Forelimb muscle (tissue), 1 donor: ENCODE results near the gene AGPAT3. TPM values are rescaled to one million over a fixed set of nuclear protein-coding genes. Genes with fewer than 3 reads are reported as not detected.
"Not testable (repeated sequence)": the region's sequence is repeated elsewhere in the genome, so short reads cannot be mapped to it uniquely, and the experiment has no call there.

Experiments used
- DNase-seq: peaks from one replicate; pipeline ENCODE4 v3.0.0-alpha.2; 2013; ENCODE audit warnings: low read depth
- polyA plus RNA-seq: library from polyadenylated mRNA; unstranded; fragments of 120-200 nt; gene quantifications from one replicate; pipeline ENCODE4 v1.2.1, GENCODE V29; 2013; ENCODE audit not compliant: insufficient read length

The AGPAT3 gene, protein sequence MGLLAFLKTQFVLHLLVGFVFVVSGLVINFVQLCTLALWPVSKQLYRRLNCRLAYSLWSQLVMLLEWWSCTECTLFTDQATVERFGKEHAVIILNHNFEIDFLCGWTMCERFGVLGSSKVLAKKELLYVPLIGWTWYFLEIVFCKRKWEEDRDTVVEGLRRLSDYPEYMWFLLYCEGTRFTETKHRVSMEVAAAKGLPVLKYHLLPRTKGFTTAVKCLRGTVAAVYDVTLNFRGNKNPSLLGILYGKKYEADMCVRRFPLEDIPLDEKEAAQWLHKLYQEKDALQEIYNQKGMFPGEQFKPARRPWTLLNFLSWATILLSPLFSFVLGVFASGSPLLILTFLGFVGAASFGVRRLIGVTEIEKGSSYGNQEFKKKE
- polyA plus RNA-seq = 27.0 TPM

DNA sequence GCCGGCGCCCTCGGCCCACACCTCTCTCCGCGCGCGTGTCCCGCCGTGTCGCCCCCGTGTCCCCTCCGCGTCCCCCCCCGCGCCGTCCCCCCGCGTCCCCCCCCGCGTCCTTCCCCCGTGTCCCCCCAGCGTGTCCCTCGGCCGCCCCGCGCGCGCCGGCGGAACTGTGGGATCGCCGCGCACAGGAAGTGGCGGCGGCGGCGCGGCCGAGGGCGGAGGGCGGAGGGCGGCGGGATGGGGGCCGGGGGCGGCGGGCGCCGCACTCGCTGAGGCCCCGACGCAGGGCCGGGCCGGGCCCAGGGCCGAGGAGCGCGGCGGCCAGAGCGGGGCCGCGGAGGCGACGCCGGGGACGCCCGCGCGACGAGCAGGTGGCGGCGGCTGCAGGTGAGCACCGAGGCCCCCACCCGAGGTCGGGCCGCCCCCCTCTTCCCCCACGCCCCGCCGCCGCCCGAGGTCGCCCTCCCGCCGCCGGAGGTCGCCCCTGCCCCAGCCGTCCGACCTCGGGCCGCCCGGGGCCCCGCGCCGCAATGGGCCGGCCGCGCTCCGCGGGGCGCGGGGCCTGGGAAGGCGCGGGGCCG, at the start of gene AGPAT3:
TSS of gene AGPAT3 (plus strand) at position 262 of the 578 bp plus-strand sequence. CDS start 94,459 bp downstream, outside the sequence.
- DNase-seq = no peak

DNA sequence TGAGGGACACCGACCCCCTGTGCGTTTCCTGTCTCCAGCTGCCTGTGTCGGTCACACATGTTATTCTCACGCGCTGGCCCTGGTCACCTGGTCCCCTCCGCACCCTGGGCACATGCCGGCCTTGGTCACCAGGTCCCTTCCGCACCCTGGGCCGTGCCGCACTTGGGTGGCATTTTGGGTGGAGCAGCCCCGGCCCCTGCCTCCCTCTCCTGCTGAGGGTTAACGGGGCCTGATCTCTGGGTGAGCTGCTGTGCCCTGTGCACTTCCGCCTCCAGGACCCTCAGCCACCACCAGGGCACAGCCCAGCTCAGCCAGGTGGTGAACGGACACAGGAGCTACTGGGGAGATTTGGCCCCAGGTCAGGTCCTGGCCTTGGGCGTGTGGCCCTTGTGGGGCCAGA, 49.0 kb upstream of the AGPAT3 start:
- no peak for DNase-seq

DNA sequence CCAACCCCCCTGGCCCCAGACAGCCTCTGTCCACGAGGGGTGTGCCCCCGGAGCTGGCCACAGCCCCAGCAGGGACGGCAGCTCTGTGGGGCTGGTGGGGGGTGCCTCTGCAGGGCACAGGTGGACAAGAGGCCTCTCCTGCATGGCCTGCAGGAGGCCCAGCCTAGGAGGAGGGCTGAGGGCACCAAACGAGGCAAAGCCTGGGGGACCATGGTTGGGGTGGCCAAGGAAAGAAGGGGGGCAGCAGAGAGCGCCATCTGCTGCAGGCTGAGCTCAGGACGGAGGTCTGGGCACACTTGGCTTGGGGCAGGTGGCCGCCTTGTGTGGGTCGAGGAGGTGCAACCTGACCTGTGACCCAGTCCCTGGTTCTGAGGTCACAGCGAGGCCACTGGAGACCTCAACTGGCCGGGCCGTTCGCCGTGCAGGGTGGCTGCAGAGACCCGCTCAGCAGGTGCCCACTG, 48.4 kb upstream of the AGPAT3 start:
- no peak for DNase-seq

DNA sequence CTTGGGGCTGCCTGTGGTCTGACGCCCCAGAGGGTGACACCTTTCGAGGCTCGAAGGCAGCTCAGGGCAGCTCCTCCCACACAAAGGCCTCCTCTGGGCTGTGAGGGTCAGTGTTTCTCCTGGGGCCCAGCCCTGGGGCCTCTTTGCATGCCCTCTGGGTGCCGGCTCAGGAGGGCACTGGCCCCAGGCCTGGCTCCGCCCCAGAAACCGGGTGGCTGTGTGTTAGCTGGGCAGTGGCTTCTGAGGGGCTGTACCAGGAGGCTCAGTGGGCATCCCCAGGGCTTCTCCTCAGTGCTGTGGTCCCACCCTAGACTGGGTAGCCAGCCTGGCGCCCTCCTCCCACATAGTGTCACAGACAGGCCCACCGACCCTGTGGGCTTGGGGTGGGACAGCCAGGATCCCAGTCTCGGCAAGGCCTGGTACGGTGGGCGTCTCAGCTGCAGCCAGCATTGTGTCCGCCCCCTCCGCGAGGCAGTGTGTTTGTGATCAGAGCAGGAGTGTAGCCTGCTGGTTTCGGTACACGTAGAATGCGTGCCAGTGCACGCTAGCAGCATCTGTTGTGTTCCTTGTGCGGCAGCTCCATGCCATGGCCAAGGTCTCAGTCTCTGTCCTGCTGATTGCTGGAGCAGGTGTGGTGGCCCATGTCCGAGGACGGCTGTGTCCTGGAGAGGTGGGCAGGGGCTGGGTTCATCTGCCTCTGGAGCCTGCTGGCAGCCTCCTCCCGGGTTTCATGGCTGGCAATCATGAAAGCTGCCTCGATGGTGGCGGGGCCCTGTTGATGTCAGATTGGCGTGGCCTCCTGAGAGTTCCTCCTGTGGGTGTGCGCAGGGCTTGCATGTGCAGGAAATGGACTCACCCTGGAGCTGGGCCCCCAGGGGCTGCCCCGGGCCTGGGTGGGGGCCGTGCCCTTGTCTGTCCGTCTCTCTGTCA, 47.6 kb upstream of the AGPAT3 start:
- DNase-seq = no peak

DNA sequence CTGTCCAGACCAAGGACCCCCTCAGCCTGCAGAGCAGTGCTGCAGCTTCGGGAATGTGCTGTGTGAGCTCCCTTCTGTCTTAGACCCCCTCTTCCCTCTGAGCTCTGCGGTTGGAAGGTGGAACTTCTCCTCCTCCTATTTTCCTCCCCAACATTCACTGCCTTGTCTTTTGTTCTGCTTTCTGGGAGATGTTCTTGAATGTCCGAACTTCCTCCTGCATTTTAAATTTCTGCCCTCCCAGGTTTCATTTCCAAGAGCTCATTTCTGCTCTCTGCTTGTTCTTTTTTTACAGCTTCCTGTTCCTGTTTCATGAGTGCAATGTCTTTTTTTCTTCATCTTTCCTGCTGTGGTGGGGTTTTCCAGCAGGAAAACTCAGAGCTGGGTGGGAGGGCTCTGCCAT, 46.3 kb upstream of the AGPAT3 start:
- DNase-seq = no peak

DNA sequence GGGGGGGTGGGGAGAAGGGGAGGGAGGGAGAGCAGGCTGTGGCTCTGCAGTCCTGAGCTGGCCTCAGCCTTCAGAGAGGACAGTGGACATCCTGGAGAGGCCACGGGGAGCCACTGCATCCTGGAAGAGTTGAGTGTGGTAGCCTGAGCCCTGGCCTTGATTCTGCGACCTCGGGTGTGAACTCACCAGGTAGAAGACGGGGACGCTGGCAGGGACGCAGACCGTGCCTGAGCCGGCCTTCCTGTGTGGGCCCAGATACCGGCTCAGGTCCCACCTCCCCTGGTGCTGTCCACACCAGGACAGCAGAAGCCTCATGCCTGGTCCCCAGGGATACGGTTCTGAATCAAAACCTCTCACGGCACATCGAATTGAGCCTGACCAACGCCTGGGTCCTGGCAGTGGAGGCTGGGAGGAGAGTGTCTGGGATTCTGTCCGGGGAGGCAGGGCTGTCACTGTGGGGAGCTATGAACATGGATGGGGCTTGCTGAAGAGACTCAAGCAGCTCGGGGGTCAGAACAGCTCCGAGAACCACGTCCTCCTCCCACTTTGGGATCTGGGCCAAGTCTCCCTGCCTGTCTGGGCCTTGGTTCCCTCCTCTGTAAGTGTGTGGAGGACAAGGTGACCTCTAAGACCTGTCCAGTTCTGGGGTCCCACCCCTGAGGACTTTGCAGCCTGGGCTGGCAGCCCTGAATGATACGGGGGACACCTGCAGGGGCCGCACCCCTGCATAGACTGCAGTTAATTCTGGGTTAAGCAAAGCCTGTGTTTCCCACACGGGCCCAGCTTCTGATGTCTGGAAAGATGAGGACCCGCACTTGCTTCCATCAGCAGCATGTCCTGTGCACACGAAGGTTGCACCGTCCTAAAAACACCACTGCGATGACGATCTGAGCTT, 45.3 kb upstream of the AGPAT3 start:
- no peak for DNase-seq

DNA sequence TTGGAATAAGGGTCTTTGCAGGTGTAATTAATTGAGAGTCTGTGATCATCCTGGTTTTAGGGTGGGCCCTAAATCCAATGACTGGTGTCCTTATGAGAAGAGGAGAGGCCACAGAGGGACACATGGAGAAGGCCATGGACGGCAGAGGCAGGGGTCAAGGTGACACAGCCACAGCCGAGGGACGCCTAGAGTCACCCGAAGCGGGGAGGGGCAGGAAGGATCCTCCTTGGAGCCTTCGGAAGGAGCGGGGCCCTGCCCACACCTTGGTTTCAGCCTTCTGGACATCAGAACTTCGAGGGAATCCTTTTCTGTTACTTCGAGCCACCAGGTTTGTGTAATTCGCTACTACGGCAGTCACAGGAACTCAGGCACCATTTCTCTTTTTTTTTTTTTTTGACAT, 44.6 kb upstream of the AGPAT3 start:
- no peak for DNase-seq

DNA sequence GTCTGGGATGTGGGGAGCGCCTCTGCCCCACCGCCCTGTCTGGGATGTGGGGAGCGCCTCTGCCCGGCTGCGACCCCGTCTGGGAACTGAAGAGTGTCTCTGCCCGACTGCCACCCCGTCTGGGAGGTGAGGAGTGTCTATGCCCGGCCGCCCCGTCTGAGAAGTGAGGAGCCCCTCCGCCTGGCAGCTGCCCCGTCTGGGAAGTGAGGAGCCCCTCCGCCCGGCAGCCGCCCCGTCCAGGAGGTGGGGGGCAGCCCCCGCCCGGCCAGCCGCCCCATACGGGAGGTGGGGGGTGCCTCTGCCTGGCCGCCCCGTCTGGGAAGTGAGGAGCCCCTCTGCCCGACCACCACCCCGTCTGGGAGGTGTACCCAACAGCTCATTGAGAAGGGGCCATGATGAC, 42.9 kb upstream of the AGPAT3 start:
- DNase-seq = not testable (repeated sequence)

DNA sequence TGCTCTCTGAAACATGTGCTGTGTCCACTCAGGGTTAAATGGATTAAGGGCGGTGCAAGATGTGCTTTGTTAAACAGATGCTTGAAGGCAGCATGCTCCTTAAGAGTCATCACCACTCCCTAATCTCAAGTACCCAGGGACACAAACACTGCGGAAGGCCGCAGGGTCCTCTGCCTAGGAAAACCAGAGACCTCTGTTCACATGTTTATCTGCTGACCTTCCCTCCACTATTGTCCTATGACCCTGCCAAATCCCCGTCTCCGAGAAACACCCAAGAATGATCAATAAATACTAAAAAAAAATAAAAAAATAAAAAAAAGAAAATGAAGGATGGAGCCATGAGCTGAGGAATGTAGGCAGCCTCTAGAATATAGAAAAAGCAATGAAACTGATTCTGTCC, 42.3 kb upstream of the AGPAT3 start:
- DNase-seq = not testable (repeated sequence)

DNA sequence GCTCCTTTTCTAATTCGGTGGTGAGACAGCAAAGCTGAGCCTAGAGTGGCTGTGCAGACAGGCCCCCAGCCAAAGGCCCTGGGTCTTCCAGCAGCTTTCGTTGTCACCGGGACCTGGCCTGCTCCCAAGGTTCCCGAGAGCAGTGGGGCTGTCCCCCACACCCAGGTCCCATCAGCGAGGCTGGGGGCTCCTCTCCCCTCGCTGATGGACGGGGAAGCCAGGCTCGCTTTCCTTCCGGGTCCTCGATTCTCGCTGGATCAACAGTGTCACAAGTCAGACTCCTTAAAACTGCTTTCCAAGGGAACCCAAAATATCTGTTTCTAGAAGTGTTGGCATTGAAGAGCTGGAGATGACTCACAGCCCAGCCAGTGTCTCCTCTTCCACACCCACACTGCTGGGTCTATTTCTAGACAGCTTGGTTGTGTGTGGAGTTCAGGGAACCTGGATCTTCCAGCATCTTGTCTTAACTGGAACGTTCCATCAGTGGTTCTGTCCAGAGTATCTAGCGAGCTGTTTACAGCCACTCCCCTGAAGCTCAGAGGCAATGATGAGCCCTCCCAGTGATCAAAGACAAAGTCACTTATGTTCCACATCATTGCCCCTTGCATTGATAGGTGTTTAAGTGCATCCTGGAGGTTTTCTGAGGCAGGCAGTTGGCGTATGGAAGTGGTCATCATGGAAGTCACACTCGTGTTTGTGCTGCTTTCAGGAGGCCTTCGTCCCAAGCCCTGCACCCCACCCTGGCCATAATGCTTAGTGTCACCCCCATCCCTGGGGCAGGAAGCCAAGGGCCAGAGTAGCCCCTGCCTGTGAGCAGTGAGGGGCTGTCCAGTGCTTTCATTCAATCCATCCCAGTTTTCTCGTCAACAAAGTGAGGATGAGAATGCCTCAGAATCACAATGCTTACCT, 40.4 kb upstream of the AGPAT3 start:
- DNase-seq = no peak

DNA sequence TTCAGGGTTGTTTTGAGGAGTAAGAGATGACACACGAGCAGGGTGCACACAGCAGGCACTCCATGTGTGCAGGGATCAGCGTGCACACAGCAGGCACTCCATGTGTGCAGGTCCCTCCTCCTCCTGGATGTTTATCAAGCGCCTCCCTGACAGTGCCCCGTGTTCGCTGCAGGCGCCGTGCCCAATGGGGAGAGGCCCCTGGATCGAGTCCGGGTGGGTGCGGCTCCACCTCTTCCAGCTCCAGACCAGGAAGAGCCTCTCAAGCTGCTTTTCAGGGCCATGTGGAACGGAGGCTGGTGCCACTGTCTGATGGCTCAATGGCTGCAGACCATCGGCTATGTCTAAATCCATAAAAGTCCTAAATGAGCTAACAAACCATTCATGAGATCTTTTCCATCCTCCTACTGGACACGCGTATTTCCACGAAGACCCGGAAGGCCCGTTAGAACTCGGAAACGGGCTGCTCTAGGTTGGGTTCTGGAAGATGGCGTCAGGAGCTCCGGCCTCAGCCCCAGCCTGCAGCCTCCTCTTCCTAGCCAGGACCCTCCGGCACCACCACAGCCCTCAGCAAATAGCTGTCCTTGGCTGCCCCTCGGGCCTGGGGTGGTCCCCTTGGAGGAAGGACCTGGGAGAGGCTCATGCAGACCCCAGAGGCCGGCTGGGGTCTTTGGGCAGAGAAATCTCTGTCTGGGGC, 39.6 kb upstream of the AGPAT3 start:
- DNase-seq = no peak

DNA sequence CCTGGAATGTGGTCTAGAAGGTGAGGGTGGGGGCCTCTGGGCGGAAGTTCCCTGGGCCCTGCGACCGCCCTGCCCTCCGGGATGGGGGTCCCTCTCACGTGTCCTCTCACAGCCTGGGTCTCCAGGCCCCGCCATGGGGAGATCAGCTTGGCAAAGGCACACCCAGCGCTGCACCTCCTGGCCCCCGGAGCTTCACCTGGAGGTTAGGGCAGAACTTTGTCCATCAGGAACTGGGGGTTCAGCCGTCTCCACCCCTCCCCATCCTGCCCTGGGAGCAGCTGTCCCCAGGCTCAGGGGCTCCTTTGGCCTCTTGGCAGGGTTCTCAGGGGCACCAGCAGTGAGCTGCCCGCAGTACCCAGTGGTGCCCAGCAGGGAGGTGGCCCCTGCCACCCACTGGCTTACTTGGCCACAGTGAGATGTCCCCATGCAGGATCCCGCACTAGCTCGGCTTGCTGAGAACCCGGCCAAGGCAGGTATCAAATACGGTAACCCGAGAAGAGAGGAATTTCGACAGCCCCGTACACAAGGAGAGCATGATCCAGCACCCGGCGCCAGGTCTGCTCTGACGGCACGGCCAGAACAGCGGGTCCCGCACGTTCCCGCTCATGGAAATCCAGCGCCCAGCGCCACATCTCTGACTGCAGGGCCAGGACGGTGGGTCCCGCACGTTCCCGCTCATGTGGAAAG, 38.9 kb upstream of the AGPAT3 start:
- no peak for DNase-seq

DNA sequence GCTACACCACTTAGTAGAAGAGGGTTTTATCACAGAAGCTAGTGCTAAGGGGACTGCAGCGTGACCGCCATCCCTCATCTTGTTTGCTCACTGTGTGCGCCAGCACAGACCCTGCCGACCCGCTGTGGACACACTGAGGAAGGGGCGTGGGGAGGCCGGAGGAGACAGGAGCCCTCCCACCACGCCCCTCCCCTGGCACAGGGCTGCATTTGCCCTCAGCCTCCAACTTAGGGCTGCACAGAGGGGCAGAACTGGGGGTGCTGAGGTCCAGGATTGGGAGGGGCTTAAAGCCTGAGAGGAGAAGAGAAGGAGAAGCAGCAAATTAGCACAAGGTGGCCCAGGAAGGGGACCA, 38.4 kb upstream of the AGPAT3 start:
- no peak for DNase-seq

DNA sequence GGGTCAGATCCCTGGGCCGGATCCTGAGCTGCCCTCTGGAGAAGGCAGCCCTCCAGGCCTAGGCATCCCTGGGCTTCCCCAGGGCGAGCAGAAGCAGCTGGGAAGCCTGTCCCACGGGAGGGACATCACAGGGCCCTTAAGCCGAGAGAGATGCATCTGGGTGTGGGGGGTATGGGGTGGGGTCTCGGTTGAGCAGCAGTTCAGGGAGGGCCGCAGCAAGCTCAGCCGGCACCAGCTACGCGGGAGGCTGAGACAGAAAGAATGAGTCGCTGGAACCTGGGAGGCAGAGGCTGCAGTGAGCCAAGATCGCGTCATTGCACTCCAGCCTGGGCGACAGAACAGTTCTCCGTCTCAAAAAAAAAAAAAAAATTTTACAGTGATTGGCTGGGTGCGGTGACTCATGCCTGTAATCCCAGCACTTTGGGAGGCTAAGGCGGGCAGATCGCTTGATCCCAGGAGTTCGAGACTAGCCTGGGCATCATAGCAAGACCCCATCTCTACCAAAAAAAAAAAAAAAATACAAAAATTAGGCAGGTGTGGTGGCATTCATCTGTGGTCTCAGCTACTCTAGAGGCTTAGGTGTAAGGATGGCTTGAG, 37.9 kb upstream of the AGPAT3 start:
- DNase-seq = no peak

DNA sequence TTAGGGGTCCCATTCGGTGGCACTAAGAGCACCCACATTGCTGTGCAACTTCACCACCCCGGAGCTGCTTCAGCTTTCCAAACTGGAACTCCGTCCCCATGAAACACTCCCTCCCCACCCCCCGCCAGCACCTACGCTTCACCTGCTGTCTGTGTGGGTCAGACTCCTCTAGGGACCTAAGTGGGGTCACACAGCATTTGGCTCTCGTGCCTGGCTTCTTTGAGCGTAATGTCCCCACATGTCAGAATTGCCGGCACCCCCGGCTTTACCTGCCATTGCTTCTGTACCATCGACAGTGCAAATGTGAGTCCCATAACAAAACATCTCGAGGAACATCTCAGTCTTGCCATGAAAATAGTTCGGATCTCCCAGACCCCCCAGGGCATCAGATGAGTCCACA, 35.9 kb upstream of the AGPAT3 start:
- DNase-seq = no peak

DNA sequence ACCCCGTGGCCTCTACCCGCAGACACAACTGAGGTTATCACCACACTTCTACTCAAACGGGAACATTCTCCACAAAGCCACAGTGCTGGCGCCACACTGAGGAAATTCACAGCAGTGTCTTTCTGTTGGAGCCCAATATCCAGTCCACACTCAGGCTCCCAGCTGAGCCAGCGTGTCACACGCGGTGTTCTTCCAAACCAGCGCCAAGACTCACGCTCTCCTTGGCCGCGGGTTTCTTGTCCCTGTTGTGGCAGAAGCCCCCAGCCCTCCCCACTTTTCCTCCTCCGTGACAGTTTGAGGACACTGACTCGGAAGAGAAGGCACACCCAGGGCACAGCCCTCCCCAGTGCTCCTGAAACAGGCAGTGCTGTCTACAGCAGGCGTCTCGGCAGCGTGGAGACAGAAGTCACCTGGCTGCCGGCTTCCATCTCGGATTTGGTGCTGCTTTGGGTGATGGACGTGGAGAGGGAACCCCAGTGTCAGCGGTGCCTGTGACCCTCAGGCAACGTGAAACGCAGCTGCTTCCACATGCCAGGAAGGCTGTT, 35.4 kb upstream of the AGPAT3 start:
- DNase-seq = no peak

DNA sequence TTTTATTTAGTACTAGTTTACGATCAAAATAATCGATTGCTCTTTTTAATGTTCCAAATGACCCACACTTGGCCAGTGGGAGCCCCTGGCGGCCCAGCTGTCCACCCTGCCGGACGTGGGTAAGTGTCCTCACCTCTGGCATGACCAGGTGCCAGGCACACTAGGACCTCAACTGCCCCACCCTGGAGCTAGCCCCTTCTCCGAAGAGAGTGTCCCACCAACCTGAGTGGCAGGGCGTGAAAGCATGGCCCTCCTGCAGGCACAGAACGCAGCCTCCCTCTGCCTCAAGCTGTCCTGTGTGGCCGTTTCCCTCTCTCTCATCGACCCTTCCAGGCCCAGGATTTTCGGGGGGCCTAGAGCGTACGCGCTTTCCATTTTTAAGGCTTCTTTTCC, 32.9 kb upstream of the AGPAT3 start:
- DNase-seq = no peak

DNA sequence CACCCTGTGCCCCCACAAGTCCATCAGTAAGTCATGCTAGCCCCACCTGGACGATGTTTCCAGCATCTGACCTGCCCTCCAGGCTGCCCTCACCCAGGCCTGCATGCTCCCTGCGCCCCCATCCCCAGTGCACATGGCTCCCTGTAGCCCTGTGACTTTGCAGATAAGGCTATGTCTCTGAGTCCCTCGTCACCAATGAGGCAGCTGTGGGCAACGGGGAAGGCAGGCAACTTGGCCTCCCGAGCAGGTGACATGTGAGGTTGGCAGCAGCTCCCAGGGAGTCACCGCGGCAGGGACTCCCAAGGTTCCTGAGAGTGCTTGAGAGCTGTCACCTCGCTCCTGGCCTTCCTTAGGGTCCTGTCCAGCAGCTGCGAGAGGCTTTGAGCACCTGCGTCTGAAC, 32.4 kb upstream of the AGPAT3 start:
- no peak for DNase-seq
